ENCODE data around the gene SERPINA3.

DNA sequence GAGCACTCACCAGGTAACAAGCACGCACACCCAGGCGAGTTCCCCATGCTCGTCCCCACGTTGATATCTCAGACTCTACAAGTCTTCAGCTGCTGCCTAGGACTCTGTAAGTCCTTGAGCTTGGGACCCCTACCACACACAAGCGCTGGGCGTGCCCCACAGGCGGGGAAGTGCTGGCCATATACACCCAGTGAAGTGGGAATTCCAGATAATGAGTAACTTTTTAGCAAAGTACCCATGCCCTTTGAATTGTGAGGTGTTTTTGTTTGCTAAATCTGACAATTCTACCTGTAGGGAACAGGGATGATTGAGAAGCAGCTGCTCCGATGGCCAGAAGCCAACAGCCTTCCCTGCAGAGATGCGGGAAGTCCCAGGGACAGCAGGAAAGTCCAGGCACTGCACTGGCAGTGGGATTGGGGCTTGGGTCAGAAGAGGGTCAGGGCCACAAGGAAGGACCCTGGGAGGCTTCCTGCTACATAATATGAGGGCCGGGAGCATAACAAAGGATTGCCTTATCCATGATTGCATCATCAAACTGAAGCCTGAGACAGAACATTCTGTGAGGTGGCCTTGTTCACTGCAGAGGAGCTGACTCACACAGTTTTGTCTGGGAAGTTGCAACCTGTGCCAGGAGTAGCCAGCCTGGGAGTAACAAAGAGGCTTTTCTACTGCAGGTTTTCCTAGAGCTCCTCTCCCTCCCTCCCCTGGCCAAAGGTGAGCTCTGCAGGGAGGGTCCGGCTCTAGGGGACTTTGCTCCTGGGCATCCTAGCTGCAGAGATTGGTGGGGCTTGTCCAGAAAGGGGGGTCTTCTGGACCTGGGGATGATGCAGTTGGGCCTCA, 13.2 kb upstream of the SERPINA3 start:
- TF ChIP-seq, protein P1, sequence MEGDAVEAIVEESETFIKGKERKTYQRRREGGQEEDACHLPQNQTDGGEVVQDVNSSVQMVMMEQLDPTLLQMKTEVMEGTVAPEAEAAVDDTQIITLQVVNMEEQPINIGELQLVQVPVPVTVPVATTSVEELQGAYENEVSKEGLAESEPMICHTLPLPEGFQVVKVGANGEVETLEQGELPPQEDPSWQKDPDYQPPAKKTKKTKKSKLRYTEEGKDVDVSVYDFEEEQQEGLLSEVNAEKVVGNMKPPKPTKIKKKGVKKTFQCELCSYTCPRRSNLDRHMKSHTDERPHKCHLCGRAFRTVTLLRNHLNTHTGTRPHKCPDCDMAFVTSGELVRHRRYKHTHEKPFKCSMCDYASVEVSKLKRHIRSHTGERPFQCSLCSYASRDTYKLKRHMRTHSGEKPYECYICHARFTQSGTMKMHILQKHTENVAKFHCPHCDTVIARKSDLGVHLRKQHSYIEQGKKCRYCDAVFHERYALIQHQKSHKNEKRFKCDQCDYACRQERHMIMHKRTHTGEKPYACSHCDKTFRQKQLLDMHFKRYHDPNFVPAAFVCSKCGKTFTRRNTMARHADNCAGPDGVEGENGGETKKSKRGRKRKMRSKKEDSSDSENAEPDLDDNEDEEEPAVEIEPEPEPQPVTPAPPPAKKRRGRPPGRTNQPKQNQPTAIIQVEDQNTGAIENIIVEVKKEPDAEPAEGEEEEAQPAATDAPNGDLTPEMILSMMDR (IDR thresholded peaks at IDR 0.05): no peak
- no peak for TF ChIP-seq POLR2A (IDR thresholded peaks at IDR 0.05)
